NCI-H2029 treated with DMSO at 0.1 percent for 48 hours (cell line): ENCODE data around the gene GTF2H2.
"Not testable (repeated sequence)": the region's sequence is repeated elsewhere in the genome, so short reads cannot be mapped to it uniquely, and the experiment has no call there.

Experiments
- DNase-seq: peaks from one replicate; lab custom pipeline; 2025; lab: John Stamatoyannopoulos, UW

The GTF2H2 gene

DNA sequence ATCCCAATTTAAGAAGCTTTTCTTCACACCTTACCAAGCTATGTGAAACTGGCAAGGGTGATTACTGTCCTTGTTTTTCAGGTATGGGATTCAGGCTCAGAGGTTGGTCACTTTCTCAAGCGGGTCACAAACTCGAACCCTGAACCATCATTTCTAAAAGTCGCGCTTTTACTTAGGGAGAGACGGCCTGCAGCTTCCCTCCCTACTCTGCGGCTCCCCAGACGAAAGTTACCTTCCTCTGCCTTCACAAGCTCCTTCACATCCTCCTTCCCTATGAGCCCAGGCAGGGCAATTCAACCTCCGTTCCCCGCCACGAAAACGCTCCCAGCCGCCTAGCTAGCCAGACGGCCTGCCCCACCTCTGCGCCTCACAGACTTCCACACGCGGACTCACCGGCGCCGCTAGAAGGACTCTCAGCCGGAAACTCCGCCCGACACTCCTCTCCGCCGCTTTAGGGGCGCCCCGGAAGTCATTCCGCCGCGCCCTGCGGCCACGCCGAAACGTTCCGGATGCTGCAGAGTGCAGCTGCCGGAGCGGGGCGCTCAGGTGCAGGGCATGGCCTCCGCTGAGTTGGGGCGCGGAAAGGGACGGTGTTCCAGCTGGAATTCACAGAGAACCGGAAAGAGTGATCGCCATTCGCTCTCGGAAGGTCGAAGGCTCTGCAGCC lies at the start of gene GTF2H2:
Gene GTF2H2 (minus strand): TSS at position 415 of the 667 bp plus-strand sequence. CDS start 4,913 bp downstream, outside the sequence.
- DNase-seq, result not testable (repeated sequence)

GRCh38 chr5:71109730-71110275 lies 42.3 kb upstream of the GTF2H2 start:
- not testable (repeated sequence) for DNase-seq

DNA sequence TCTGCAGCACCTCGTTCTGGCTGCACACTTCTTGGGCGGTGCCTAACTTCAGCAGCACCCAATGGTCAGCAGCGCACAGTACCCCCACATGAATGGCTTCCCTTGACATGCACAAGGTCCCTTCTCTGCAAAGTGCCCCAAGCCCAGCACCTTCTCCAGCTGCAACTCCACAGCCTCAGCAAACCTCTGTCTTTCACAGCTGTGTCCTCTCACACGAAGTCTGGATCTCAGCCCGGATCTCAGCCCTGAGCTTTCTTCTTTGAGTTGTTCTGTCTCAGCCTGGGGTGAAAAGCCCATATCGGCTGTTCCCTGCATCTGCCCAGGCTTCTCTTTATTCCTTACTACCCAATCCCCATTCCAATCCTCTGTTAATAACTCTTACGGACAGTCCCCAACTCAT lies 32.5 kb upstream of the GTF2H2 start:
- not testable (repeated sequence) for DNase-seq

- DNase-seq, result not testable (repeated sequence)
Observed at GRCh38 chr5:71097930-71098203, 30.4 kb upstream of the GTF2H2 start.

GRCh38 chr5:71097173-71097929 lies 29.9 kb upstream of the GTF2H2 start:
- DNase-seq, result not testable (repeated sequence)

GRCh38 chr5:71089773-71090172 lies 22.3 kb upstream of the GTF2H2 start:
- not testable (repeated sequence) for DNase-seq

DNA sequence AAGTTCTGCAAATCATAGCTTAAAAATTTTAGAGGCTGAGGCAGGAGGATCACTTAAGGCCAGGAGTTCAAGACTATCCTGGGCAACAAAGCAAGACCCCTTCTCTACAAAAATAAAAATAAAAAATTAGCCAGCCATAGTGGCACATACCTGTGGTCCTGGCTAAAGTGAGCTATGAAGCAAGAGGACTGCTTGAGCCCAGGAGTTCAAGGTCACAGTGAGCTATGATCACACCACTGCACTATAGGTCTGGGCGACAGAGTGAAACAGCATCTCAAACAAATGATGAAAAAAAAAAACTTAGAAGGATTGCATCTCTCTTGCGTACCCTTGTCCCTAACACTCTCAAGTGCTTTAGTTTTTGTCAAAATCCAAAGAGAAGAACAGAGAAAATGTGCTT lies 21.3 kb upstream of the GTF2H2 start:
- not testable (repeated sequence) for DNase-seq

GRCh38 chr5:71086145-71086544 lies 18.7 kb upstream of the GTF2H2 start:
- DNase-seq, result not testable (repeated sequence)

DNA sequence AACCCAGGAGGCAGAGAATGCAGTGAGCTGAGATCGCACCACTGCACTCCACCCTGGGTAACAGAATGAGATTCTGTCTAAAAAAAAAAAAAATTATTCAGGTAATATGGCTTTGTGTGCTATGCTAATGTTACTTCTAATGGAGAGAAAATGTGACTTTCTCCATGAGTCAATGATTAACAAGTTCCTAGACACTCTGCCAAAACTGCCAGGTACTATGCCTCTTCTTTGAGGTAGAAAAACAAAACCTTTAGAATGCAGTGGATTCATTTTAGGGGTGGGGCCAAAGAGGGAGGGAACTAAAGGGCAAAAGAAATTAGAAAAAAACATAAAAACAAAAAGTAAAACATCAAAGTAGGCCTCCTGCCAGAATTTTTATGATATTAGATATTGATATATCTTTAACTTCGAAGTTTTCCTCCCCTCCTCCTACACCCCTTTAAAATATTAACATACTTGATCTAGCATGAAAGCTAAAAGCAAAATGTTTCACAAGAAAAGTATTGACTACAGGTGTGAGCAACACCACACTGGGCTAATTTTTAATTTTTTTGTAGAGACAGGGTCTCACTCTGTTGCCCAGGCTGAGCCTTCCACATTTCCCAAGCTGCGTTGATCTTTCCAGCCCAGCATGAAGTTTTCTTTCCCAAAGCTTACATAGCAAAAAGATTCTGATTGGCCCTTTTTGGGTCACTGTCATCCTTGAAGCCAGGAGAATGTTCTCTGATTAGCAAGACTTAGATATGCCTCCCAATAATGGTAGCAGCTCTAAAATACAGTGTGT lies 17.0 kb upstream of the GTF2H2 start:
- DNase-seq, result not testable (repeated sequence)

GRCh38 chr5:71082898-71083297 lies 15.4 kb upstream of the GTF2H2 start:
- DNase-seq, result not testable (repeated sequence)

DNA sequence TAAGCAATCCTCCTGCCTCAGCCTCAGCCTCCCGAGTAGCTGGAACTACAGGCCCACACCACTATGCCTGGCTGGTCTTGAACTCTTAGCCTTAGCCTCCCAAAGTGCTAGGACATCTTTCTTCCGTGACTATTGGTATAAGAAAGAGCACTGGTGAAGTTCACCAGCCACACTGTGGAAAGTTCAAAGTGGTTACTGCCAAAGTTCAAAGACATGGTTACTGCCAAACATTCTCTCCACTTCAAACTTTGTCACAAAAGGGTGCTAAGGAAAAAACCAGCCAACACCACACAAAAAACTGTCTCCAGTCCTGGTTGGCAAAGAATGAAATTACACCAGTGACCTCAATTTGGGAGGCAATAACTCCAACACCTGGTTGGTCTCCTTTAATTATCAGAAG lies 14.9 kb upstream of the GTF2H2 start:
- DNase-seq, result not testable (repeated sequence)

DNA sequence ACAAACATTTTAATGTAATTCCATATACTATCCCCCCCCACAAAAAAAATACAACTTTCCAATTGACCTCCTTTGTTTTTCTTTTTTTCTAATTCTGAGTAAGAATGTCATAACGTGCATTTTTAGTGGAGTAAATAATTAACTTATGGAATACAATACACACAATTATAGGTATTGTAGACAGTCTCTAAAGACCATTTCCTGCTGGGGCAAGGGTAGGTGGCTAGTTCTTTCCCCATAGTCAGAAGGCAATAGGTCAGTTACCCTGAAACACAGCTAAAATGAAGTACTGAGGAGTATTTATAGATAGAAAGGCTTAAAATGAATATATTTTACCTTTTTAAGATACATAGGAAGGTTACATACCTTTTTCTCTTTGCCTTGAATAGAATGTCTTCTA lies 6.2 kb downstream of the GTF2H2 start:
- DNase-seq, result not testable (repeated sequence)

DNA sequence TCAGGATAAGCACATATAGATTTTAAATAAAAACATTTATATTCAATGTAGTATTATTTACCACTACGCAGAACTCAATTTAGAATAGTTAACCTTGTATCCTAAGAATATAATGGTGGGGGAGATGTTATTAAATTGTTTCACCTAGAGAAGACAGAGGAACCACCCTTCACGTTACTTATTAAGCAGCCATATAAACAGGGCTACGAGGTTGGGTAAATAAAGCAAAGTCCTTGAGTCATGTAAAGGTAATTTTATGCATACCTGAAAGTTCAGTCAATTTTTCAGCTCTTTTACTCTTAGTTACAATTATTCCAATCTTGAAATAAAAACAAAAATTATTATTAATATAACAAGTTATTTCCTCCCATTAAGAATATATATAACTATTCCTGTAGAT lies 8.1 kb downstream of the GTF2H2 start:
- not testable (repeated sequence) for DNase-seq

DNA sequence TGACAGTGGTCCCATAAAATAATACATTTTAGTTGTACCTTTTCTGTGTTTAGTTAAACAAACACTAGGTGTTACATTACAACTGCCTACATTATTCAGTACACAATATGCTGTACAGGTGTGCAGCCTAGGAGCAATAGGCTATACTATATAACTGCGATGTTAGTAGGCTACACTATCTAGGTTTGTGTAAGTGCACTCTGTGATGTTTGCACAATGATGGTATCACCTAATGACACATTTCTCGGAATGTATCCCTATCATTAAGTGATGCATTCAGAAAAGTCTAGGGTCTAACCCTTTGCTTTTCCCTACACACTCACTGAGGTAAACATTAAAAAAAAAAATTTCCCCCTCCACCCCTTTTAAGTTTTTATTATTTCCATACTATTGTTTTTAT lies 22.7 kb downstream of the GTF2H2 start:
- not testable (repeated sequence) for DNase-seq

DNA sequence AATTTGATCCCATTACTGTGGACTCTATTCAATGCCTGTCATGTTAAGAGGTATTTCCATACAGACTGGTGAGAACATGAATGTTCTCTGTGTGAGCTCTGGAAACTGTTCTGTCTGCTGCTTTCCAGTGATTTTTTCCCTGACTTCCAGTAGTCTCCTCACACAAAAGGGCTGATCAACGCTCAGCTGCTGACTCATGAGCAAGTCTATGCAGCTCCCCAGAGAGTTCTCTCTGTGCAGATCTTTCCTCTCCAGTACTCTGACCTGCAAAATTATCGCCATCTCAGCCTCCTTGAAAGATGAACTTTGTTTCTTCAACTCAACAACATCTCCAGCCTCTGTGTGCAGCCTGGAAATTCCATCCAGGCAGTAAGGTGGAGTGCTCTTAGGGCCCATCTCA lies 23.3 kb downstream of the GTF2H2 start:
- not testable (repeated sequence) for DNase-seq

GRCh38 chr5:71031046-71031776 lies 36.3 kb downstream of the GTF2H2 start:
- DNase-seq, result not testable (repeated sequence)

- DNase-seq, result not testable (repeated sequence)
Observed at GRCh38 chr5:71025289-71025953, 42.1 kb downstream of the GTF2H2 start, which contains the start of gene NAIP. Gene NAIP (minus strand): TSS chr5:71025339. CDS start chr5:71012915, 12,424 bp downstream.

- DNase-seq, result not testable (repeated sequence)
Observed at GRCh38 chr5:71020643-71021042, 46.8 kb downstream of the GTF2H2 start.

DNA sequence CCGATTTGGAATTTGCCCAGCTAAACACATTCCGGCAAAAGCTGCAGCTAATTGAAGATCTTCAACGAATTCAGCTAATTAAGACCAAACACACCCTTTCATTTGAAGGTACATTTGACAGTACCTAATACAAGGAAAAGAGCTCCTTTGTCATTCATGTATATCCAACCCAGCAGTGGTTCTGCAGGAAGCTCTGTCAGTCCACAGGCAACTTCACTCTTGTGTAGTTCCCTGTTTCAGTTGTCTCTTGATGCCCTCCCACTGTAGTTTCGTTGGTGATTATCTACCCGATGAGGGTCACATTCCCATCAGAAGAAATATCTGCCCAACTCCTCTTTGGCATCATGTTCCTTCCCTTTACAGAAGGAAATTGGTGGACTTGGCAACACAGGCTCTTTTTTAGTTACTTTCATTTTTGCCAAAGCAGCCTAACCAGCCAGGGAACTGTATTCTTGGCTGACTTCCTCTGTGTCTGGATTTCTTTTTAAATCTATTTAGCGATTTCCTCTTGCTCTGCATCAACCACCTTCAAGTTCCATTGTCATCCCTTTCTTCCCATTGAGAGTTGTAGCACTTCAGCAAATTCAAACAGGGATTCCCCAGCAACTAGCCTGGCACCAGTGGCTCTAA lies 49.0 kb downstream of the GTF2H2 start:
- DNase-seq, result not testable (repeated sequence)

- no peak for DNase-seq
Observed at GRCh38 chr5:71014176-71014575, 53.3 kb downstream of the GTF2H2 start.
